Smooth muscle cell of the umbilical artery (primary cell): ENCODE measurements around the gene MOCS2. TPM values are rescaled to one million over a fixed set of nuclear protein-coding genes. Genes with fewer than 3 reads are reported as not detected.

Experiments used
- total RNA-seq: library from RNA; depleted of rRNA; stranded (reverse); fragments of >200 nt; gene quantifications from 2 replicates; pipeline ENCODE4 v1.2.3, GENCODE V29; 2014

The MOCS2 gene, protein sequence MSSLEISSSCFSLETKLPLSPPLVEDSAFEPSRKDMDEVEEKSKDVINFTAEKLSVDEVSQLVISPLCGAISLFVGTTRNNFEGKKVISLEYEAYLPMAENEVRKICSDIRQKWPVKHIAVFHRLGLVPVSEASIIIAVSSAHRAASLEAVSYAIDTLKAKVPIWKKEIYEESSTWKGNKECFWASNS
- total RNA-seq, result 34.0 and 44.2 TPM in 2 replicates

DNA sequence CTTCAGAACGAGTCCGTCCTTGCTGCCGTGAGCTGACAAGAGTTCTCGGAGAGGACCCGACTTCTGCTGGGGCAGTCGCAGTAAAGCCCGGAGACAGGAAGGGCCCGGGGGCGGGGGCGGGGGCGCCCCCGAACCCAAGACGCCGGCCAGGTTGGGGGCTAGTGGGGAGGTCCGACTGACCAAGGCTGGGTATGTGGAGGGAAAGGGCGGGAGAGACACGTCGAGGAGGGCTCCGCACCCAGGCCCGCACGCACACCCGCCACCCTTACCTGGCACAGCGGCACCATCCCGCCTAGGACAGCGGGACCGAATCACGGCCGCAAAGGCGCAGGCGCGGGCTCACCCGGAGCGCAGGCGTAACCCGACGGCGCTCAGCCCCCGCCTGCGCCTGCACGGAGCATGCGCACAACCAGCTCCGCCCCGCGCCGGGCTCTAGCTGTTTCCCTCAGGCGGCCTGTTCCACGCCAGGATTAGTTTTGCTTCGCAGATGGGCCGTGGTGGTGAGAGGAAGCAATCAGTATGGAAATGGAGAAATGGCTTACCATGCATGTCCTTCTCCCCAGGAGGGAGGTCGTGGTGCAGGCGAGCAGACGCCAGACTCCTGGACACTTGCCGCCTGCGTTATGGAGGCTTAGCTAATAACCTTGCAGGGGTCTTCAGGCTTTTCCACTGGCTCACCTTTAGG lies at the start of gene MOCS2:
TSS of gene MOCS2 (minus strand) at position 315 of the 685 bp plus-strand sequence. CDS start 2,583 bp downstream, outside the sequence.

Other genes starting within 250 kb of the MOCS2 start
- 72.5 and 294 TPM in 2 replicates for gene ITGA2, start 120.4 kb downstream of the MOCS2 start, total RNA-seq